ENCODE measurements around the gene CRADD.
"Not testable (repeated sequence)": the region's sequence is repeated elsewhere in the genome, so short reads cannot be mapped to it uniquely, and the experiment has no call there.

Gene CRADD

GRCh38 chr12:93912086-93912733 lies 235.0 kb downstream of the CRADD start:
- H3K27ac ChIP-seq (ENCODE audit: low read depth, low read length): no peak overlapping the region
- no peaks in the 10 kb centered on the region for H3K27me3 ChIP-seq (ENCODE audit: control insufficient read depth, insufficient read depth, low read length)
- H3K4me1 ChIP-seq (ENCODE audit: control insufficient read depth, insufficient read depth, low read length): no peaks in the 10 kb centered on the region
- no peak overlapping the region for H3K9ac ChIP-seq (ENCODE audit: low read length)
- no peaks in the 10 kb centered on the region for H3K36me3 ChIP-seq (ENCODE audit: control insufficient read depth, insufficient read depth, low read length)
- no peak overlapping the region for H3K4me3 ChIP-seq (ENCODE audit: low read length)

- Histone ChIP-seq H3K4me3 (ENCODE audit: low read length) (no peak overlapping the region), H3K9ac (ENCODE audit: low read length) (no peak overlapping the region), H3K4me1 (ENCODE audit: control insufficient read depth, insufficient read depth, low read length) (no peaks in the 10 kb centered on the region), H3K27ac (ENCODE audit: low read depth, low read length) (no peak overlapping the region), H3K36me3 (ENCODE audit: control insufficient read depth, insufficient read depth, low read length) (no peaks in the 10 kb centered on the region), H3K27me3 (ENCODE audit: control insufficient read depth, insufficient read depth, low read length) (no peaks in the 10 kb centered on the region)
Measured at GRCh38 chr12:93913845-93914244, 236.7 kb downstream of the CRADD start.

- Histone ChIP-seq H3K4me3 (ENCODE audit: low read length) (no peak overlapping the region), H3K36me3 (ENCODE audit: control insufficient read depth, insufficient read depth, low read length) (no peaks in the 10 kb centered on the region), H3K27me3 (ENCODE audit: control insufficient read depth, insufficient read depth, low read length) (no peaks in the 10 kb centered on the region), H3K9ac (ENCODE audit: low read length) (no peak overlapping the region), H3K27ac (ENCODE audit: low read depth, low read length) (no peak overlapping the region), H3K4me1 (ENCODE audit: control insufficient read depth, insufficient read depth, low read length) (no peaks in the 10 kb centered on the region)
Measured at GRCh38 chr12:93914281-93914680, 237.1 kb downstream of the CRADD start.

GRCh38 chr12:93915411-93915810 lies 238.2 kb downstream of the CRADD start:
- no peak overlapping the region for H3K4me3 ChIP-seq (ENCODE audit: low read length)
- H3K4me1 ChIP-seq (ENCODE audit: control insufficient read depth, insufficient read depth, low read length): no peaks in the 10 kb centered on the region
- H3K9ac ChIP-seq (ENCODE audit: low read length): no peak overlapping the region

GRCh38 chr12:93916402-93916801 lies 239.2 kb downstream of the CRADD start:
- H3K27me3 ChIP-seq (ENCODE audit: control insufficient read depth, insufficient read depth, low read length): no peaks in the 10 kb centered on the region
- no peak overlapping the region for H3K4me3 ChIP-seq (ENCODE audit: low read length)
- H3K27ac ChIP-seq (ENCODE audit: low read depth, low read length): no peak overlapping the region
- no peaks in the 10 kb centered on the region for H3K36me3 ChIP-seq (ENCODE audit: control insufficient read depth, insufficient read depth, low read length)
- H3K9ac ChIP-seq (ENCODE audit: low read length): no peak overlapping the region
- H3K4me1 ChIP-seq (ENCODE audit: control insufficient read depth, insufficient read depth, low read length): no peaks in the 10 kb centered on the region

More at GRCh38 chr12:93915411-93915810, 238.2 kb downstream of the CRADD start:
- Histone ChIP-seq H3K36me3 (ENCODE audit: control insufficient read depth, insufficient read depth, low read length) (no peaks in the 10 kb centered on the region), H3K27me3 (ENCODE audit: control insufficient read depth, insufficient read depth, low read length) (no peaks in the 10 kb centered on the region), H3K27ac (ENCODE audit: low read depth, low read length) (no peak overlapping the region)

- no peaks in the 10 kb centered on the region for H3K36me3 ChIP-seq (ENCODE audit: control insufficient read depth, insufficient read depth, low read length)
- H3K9ac ChIP-seq (ENCODE audit: low read length): no peak overlapping the region
- no peak overlapping the region for H3K27ac ChIP-seq (ENCODE audit: low read depth, low read length)
- H3K4me1 ChIP-seq (ENCODE audit: control insufficient read depth, insufficient read depth, low read length): no peaks in the 10 kb centered on the region
- no peak overlapping the region for H3K4me3 ChIP-seq (ENCODE audit: low read length)
- no peaks in the 10 kb centered on the region for H3K27me3 ChIP-seq (ENCODE audit: control insufficient read depth, insufficient read depth, low read length)
Measured at GRCh38 chr12:93918262-93918661, 241.1 kb downstream of the CRADD start.

GRCh38 chr12:93918900-93919299 lies 241.7 kb downstream of the CRADD start:
- no peak overlapping the region for H3K4me3 ChIP-seq (ENCODE audit: low read length)
- H3K27ac ChIP-seq (ENCODE audit: low read depth, low read length): no peak overlapping the region
- H3K36me3 ChIP-seq (ENCODE audit: control insufficient read depth, insufficient read depth, low read length): no peaks in the 10 kb centered on the region
- H3K27me3 ChIP-seq (ENCODE audit: control insufficient read depth, insufficient read depth, low read length): no peaks in the 10 kb centered on the region
- H3K9ac ChIP-seq (ENCODE audit: low read length): no peak overlapping the region
- H3K4me1 ChIP-seq (ENCODE audit: control insufficient read depth, insufficient read depth, low read length): no peaks in the 10 kb centered on the region

- H3K27me3 ChIP-seq (ENCODE audit: control insufficient read depth, insufficient read depth, low read length): no peaks in the 10 kb centered on the region
- no peaks in the 10 kb centered on the region for H3K36me3 ChIP-seq (ENCODE audit: control insufficient read depth, insufficient read depth, low read length)
- H3K27ac ChIP-seq (ENCODE audit: low read depth, low read length): no peak overlapping the region
- H3K4me1 ChIP-seq (ENCODE audit: control insufficient read depth, insufficient read depth, low read length): no peaks in the 10 kb centered on the region
- no peak overlapping the region for H3K9ac ChIP-seq (ENCODE audit: low read length)
- no peak overlapping the region for H3K4me3 ChIP-seq (ENCODE audit: low read length)
Measured at GRCh38 chr12:93921521-93921920, 244.3 kb downstream of the CRADD start.

GRCh38 chr12:93922583-93923006 lies 245.4 kb downstream of the CRADD start:
- Histone ChIP-seq H3K4me3 (ENCODE audit: low read length) (no peak overlapping the region), H3K4me1 (ENCODE audit: control insufficient read depth, insufficient read depth, low read length) (no peaks in the 10 kb centered on the region), H3K27me3 (ENCODE audit: control insufficient read depth, insufficient read depth, low read length) (no peaks in the 10 kb centered on the region), H3K36me3 (ENCODE audit: control insufficient read depth, insufficient read depth, low read length) (no peaks in the 10 kb centered on the region), H3K27ac (ENCODE audit: low read depth, low read length) (no peak overlapping the region), H3K9ac (ENCODE audit: low read length) (no peak overlapping the region)

GRCh38 chr12:93924367-93924766 lies 247.2 kb downstream of the CRADD start:
- H3K9ac ChIP-seq (ENCODE audit: low read length): no peak overlapping the region
- H3K27ac ChIP-seq (ENCODE audit: low read depth, low read length): no peak overlapping the region

GRCh38 chr12:93925585-93926205 lies 248.5 kb downstream of the CRADD start:
- Histone ChIP-seq H3K36me3 (ENCODE audit: control insufficient read depth, insufficient read depth, low read length) (no peaks in the 10 kb centered on the region), H3K27ac (ENCODE audit: low read depth, low read length) (no peak overlapping the region), H3K9ac (ENCODE audit: low read length) (no peak overlapping the region), H3K4me1 (ENCODE audit: control insufficient read depth, insufficient read depth, low read length) (no peaks in the 10 kb centered on the region), H3K4me3 (ENCODE audit: low read length) (no peak overlapping the region), H3K27me3 (ENCODE audit: control insufficient read depth, insufficient read depth, low read length) (no peaks in the 10 kb centered on the region)

More at GRCh38 chr12:93924367-93924766, 247.2 kb downstream of the CRADD start:
- Histone ChIP-seq H3K4me3 (ENCODE audit: low read length) (no peak overlapping the region), H3K27me3 (ENCODE audit: control insufficient read depth, insufficient read depth, low read length) (no peaks in the 10 kb centered on the region), H3K4me1 (ENCODE audit: control insufficient read depth, insufficient read depth, low read length) (no peaks in the 10 kb centered on the region), H3K36me3 (ENCODE audit: control insufficient read depth, insufficient read depth, low read length) (no peaks in the 10 kb centered on the region)

- H3K27ac ChIP-seq (ENCODE audit: low read depth, low read length): no peak overlapping the region
- H3K4me1 ChIP-seq (ENCODE audit: control insufficient read depth, insufficient read depth, low read length): no peaks in the 10 kb centered on the region
- H3K36me3 ChIP-seq (ENCODE audit: control insufficient read depth, insufficient read depth, low read length): no peaks in the 10 kb centered on the region
- H3K4me3 ChIP-seq (ENCODE audit: low read length): no peak overlapping the region
- no peaks in the 10 kb centered on the region for H3K27me3 ChIP-seq (ENCODE audit: control insufficient read depth, insufficient read depth, low read length)
- H3K9ac ChIP-seq (ENCODE audit: low read length): no peak overlapping the region
Measured at GRCh38 chr12:93926237-93926636, 249.1 kb downstream of the CRADD start.

- not testable (repeated sequence) for H3K36me3 ChIP-seq (ENCODE audit: control insufficient read depth, insufficient read depth, low read length); H3K4me1 ChIP-seq (ENCODE audit: control insufficient read depth, insufficient read depth, low read length); H3K4me3 ChIP-seq (ENCODE audit: low read length); H3K27me3 ChIP-seq (ENCODE audit: control insufficient read depth, insufficient read depth, low read length); H3K9ac ChIP-seq (ENCODE audit: low read length); H3K27ac ChIP-seq (ENCODE audit: low read depth, low read length)
Measured at GRCh38 chr12:93929081-93929480, 251.9 kb downstream of the CRADD start.
